GM19328 (cell line): ENCODE results near the gene INPP4A.
A peak's percentile ranks its signal among the peaks of the same experiment; 100 is the strongest.

Experiments used
- ATAC-seq: cut with Tn5 transposase; IDR thresholded peaks from one replicate; pipeline ENCODE4 v1.9.1; 2021; ENCODE audit warnings: mild to moderate bottlenecking, moderate library complexity; ENCODE audit not compliant: unreplicated experiment

Gene INPP4A

DNA sequence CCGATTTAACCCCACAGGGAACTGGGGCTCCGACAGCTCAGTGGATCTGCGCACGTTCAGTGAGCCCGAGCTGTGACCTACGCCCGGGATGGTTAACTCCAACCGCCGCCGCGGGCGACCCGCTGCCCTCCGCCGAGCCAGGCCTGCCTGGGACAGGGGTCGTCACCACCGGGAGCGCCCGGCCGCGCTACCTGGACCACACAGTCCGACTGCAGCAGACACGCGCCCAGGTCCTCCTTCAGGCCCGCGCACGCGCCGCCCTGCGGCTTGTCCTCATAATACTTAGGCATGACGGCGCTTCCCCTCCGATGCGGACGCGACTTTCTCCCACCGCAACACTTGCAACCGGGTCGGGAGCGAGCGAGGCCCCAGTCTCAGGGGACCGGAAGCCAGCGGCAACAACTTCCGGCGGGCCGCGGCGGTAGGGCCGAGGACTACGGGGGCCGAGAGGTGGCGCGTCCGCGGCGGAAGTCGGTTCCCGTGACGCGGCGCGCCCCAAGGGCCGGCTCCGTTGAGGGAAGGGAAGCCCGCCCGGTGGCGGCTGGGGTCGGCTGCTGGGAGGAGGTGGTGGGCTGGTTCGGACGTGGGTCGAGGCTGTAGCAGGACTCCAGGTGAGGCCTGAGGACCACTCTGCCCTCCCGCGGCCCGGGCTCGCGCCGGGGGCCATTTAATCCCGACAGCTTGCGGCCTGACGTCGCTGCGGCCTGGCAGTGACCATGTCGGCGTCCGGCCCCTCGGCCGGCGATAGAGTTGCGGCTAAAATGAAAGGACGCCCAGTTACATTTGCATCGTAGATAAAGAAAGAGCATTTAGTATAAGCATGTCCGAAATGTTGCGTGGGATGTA lies 163.7 kb downstream of the INPP4A start, which contains the start of the genes COA5 and UNC50:
TSS of gene COA5 (minus strand) at position 397 of the 846 bp plus-strand sequence. CDS start at position 290, 107 bp downstream.
TSS of gene UNC50 (plus strand) at position 474 of the 846 bp plus-strand sequence. CDS start 1,171 bp downstream, outside the sequence.
- peak; percentile 82 for ATAC-seq

GRCh38 chr2:98608962-98609604 lies 164.4 kb downstream of the INPP4A start:
- no peak for ATAC-seq

- no peak for ATAC-seq
Observed at GRCh38 chr2:98614024-98614739, 169.5 kb downstream of the INPP4A start.

DNA sequence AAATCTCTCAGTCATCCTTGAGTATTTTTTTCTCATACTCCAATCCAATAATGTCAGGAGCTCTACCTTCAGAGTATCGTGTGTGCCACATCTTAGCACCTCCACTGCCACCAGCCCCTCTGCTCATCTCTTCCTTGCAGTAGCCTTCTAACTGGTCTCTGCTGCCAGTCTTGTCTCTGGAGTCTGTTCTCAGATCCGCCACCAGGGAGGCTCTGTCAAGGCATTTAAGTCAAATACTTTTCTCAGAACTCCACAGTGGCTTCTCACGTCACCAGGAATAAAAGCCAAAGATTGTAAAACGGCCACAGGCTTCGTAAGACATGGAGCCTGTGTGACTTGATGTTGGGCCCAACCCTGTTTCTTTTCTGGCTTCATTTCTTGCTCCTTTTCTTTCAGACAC lies 170.8 kb downstream of the INPP4A start:
- no peak for ATAC-seq

- ATAC-seq, result no peak
Observed at GRCh38 chr2:98617149-98617548, 172.5 kb downstream of the INPP4A start.

- ATAC-seq, result no peak
Observed at GRCh38 chr2:98623657-98624056, 179.0 kb downstream of the INPP4A start.

GRCh38 chr2:98632351-98632750 lies 187.7 kb downstream of the INPP4A start:
- ATAC-seq, result no peak

GRCh38 chr2:98634406-98635092 lies 189.9 kb downstream of the INPP4A start:
- no peak for ATAC-seq

- ATAC-seq, result no peak
Observed at GRCh38 chr2:98637401-98638147, 192.9 kb downstream of the INPP4A start.

- no peak for ATAC-seq
Observed at GRCh38 chr2:98643496-98644100, 198.9 kb downstream of the INPP4A start.
